HL-60/S4 treated with phorbol 12-myristate 13-acetate at 8.2 ng/mL for 4 days and 3 days (cell line): Measurements from ENCODE around the gene NCAPH2.

ENCODE experiments used
- in situ Hi-C: fragments of 300-500 bp; cut with MboI; formaldehyde crosslinking; loops from 2 replicates; pipeline ENCODE4 v1.15.0; 2022; ENCODE audit warnings: low sequenced_read_pairs

Gene NCAPH2

GRCh38 chr22:50507991-50508884 lies at the start of gene NCAPH2:
Gene NCAPH2 (plus strand): TSS chr22:50508224. CDS start chr22:50508338, 114 bp downstream.
- in situ Hi-C loops = no loop called here

GRCh38 chr22:50459016-50459415 lies 49.0 kb upstream of the NCAPH2 start:
- in situ Hi-C loops = no loop called here

- in situ Hi-C loops = no loop called here
Measured at GRCh38 chr22:50459496-50460140, 48.4 kb upstream of the NCAPH2 start.

GRCh38 chr22:50460938-50461337 lies 47.1 kb upstream of the NCAPH2 start:
- in situ Hi-C loops = no loop called here

- in situ Hi-C loops = no loop called here
Measured at GRCh38 chr22:50461536-50461935, 46.5 kb upstream of the NCAPH2 start.

GRCh38 chr22:50461979-50462540 lies 46.0 kb upstream of the NCAPH2 start:
- in situ Hi-C loops = no loop called here

GRCh38 chr22:50463188-50463900 lies 44.7 kb upstream of the NCAPH2 start:
- in situ Hi-C loops = no loop called here

GRCh38 chr22:50464451-50464850 lies 43.6 kb upstream of the NCAPH2 start:
- in situ Hi-C loops = no loop called here

- in situ Hi-C loops = no loop called here
Measured at GRCh38 chr22:50465066-50465930, 42.7 kb upstream of the NCAPH2 start.

GRCh38 chr22:50467341-50467740 lies 40.7 kb upstream of the NCAPH2 start:
- in situ Hi-C loops = no loop called here

- in situ Hi-C loops = no loop called here
Measured at GRCh38 chr22:50467773-50468440, 40.1 kb upstream of the NCAPH2 start.

GRCh38 chr22:50468626-50469025 lies 39.4 kb upstream of the NCAPH2 start:
- in situ Hi-C loops = no loop called here

- in situ Hi-C loops = no loop called here
Measured at GRCh38 chr22:50469377-50470305, 38.4 kb upstream of the NCAPH2 start.

- in situ Hi-C loops = no loop called here
Measured at GRCh38 chr22:50470491-50470890, 37.5 kb upstream of the NCAPH2 start.

GRCh38 chr22:50471197-50471847 lies 36.7 kb upstream of the NCAPH2 start:
- in situ Hi-C loops = no loop called here

- in situ Hi-C loops = no loop called here
Measured at GRCh38 chr22:50471962-50472361, 36.1 kb upstream of the NCAPH2 start.

- in situ Hi-C loops = no loop called here
Measured at GRCh38 chr22:50473088-50473487, 34.9 kb upstream of the NCAPH2 start.
